ENCODE measurements around the gene ZMYM4.
A peak's percentile ranks its signal among the peaks of the same experiment; 100 is the strongest.
"Not testable (repeated sequence)": the region's sequence is repeated elsewhere in the genome, so short reads cannot be mapped to it uniquely, and the experiment has no call there.

ZMYM4 gene

GRCh38 chr1:35331618-35332017, 63.1 kb downstream of the ZMYM4 start:
- H3K36me3 ChIP-seq (ENCODE audit: control insufficient read depth, insufficient read depth, low read length): peaks cover 16% of the 10 kb centered on the region
- not testable (repeated sequence) for H3K27ac ChIP-seq (ENCODE audit: low read depth, low read length); H3K9ac ChIP-seq (ENCODE audit: low read length); H3K27me3 ChIP-seq (ENCODE audit: control insufficient read depth, insufficient read depth, low read length); H3K4me3 ChIP-seq (ENCODE audit: low read depth, low read length); H3K4me1 ChIP-seq (ENCODE audit: control insufficient read depth, insufficient read depth, low read length); H3K9me3 ChIP-seq (ENCODE audit: control insufficient read depth, insufficient read depth, low read depth, low read length)

GRCh38 chr1:35334485-35334884, 66.0 kb downstream of the ZMYM4 start:
- H3K27me3 ChIP-seq (ENCODE audit: control insufficient read depth, insufficient read depth, low read length): no peaks in the 10 kb centered on the region
- peaks cover 15% of the 10 kb centered on the region for H3K36me3 ChIP-seq (ENCODE audit: control insufficient read depth, insufficient read depth, low read length)
- no peak overlapping the region for H3K27ac ChIP-seq (ENCODE audit: low read depth, low read length)
- H3K9ac ChIP-seq (ENCODE audit: low read length): no peak overlapping the region
- H3K4me1 ChIP-seq (ENCODE audit: control insufficient read depth, insufficient read depth, low read length): no peaks in the 10 kb centered on the region
- no peaks in the 10 kb centered on the region for H3K9me3 ChIP-seq (ENCODE audit: control insufficient read depth, insufficient read depth, low read depth, low read length)
- H3K4me3 ChIP-seq (ENCODE audit: low read depth, low read length): no peak overlapping the region

- H3K9me3 ChIP-seq (ENCODE audit: control insufficient read depth, insufficient read depth, low read depth, low read length): no peaks in the 10 kb centered on the region
- H3K4me3 ChIP-seq (ENCODE audit: low read depth, low read length): no peak overlapping the region
- H3K9ac ChIP-seq (ENCODE audit: low read length): no peak overlapping the region
- no peak overlapping the region for H3K27ac ChIP-seq (ENCODE audit: low read depth, low read length)
- H3K27me3 ChIP-seq (ENCODE audit: control insufficient read depth, insufficient read depth, low read length): no peaks in the 10 kb centered on the region
- peaks cover 10% of the 10 kb centered on the region for H3K36me3 ChIP-seq (ENCODE audit: control insufficient read depth, insufficient read depth, low read length)
- H3K4me1 ChIP-seq (ENCODE audit: control insufficient read depth, insufficient read depth, low read length): no peaks in the 10 kb centered on the region
Measured at GRCh38 chr1:35340519-35340918, 72.0 kb downstream of the ZMYM4 start.

GRCh38 chr1:35345439-35345981, 77.0 kb downstream of the ZMYM4 start:
- Histone ChIP-seq H3K27ac (ENCODE audit: low read depth, low read length) (no peak overlapping the region), H3K4me3 (ENCODE audit: low read depth, low read length) (no peak overlapping the region), H3K27me3 (ENCODE audit: control insufficient read depth, insufficient read depth, low read length) (no peaks in the 10 kb centered on the region), H3K4me1 (ENCODE audit: control insufficient read depth, insufficient read depth, low read length) (no peaks in the 10 kb centered on the region), H3K9ac (ENCODE audit: low read length) (no peak overlapping the region), H3K9me3 (ENCODE audit: control insufficient read depth, insufficient read depth, low read depth, low read length) (no peaks in the 10 kb centered on the region), H3K36me3 (ENCODE audit: control insufficient read depth, insufficient read depth, low read length) (no peaks in the 10 kb centered on the region)

GRCh38 chr1:35350872-35351271, 82.4 kb downstream of the ZMYM4 start:
- Histone ChIP-seq H3K9me3 (ENCODE audit: control insufficient read depth, insufficient read depth, low read depth, low read length) (no peaks in the 10 kb centered on the region), H3K36me3 (ENCODE audit: control insufficient read depth, insufficient read depth, low read length) (0 out of 2 replicates have a peak, but pooled peaks cover 3% of the 10 kb centered on the region), H3K27ac (ENCODE audit: low read depth, low read length) (no peak overlapping the region), H3K4me3 (ENCODE audit: low read depth, low read length) (no peak overlapping the region), H3K4me1 (ENCODE audit: control insufficient read depth, insufficient read depth, low read length) (no peaks in the 10 kb centered on the region), H3K9ac (ENCODE audit: low read length) (no peak overlapping the region), H3K27me3 (ENCODE audit: control insufficient read depth, insufficient read depth, low read length) (no peaks in the 10 kb centered on the region)

GRCh38 chr1:35359995-35360394, 91.5 kb downstream of the ZMYM4 start:
- Histone ChIP-seq H3K4me3 (ENCODE audit: low read depth, low read length) (no peak overlapping the region), H3K9me3 (ENCODE audit: control insufficient read depth, insufficient read depth, low read depth, low read length) (no peaks in the 10 kb centered on the region), H3K4me1 (ENCODE audit: control insufficient read depth, insufficient read depth, low read length) (peaks cover 22% of the 10 kb centered on the region; the same call in 1 of the 2 replicates), H3K27ac (ENCODE audit: low read depth, low read length) (no peak overlapping the region), H3K36me3 (ENCODE audit: control insufficient read depth, insufficient read depth, low read length) (peaks cover 18% of the 10 kb centered on the region), H3K27me3 (ENCODE audit: control insufficient read depth, insufficient read depth, low read length) (no peaks in the 10 kb centered on the region), H3K9ac (ENCODE audit: low read length) (no peak overlapping the region)

GRCh38 chr1:35361638-35362037, 93.1 kb downstream of the ZMYM4 start:
- Histone ChIP-seq H3K36me3 (ENCODE audit: control insufficient read depth, insufficient read depth, low read length) (peaks cover 18% of the 10 kb centered on the region), H3K27ac (ENCODE audit: low read depth, low read length) (peak overlapping the region; percentile 82)

GRCh38 chr1:35364741-35365140, 96.2 kb downstream of the ZMYM4 start:
- Histone ChIP-seq H3K4me3 (ENCODE audit: low read depth, low read length) (no peak overlapping the region), H3K9me3 (ENCODE audit: control insufficient read depth, insufficient read depth, low read depth, low read length) (no peaks in the 10 kb centered on the region), H3K36me3 (ENCODE audit: control insufficient read depth, insufficient read depth, low read length) (peaks cover 21% of the 10 kb centered on the region), H3K4me1 (ENCODE audit: control insufficient read depth, insufficient read depth, low read length) (peaks cover 22% of the 10 kb centered on the region; the same call in 1 of the 2 replicates), H3K27me3 (ENCODE audit: control insufficient read depth, insufficient read depth, low read length) (no peaks in the 10 kb centered on the region), H3K9ac (ENCODE audit: low read length) (no peak overlapping the region), H3K27ac (ENCODE audit: low read depth, low read length) (no peak overlapping the region)

More at GRCh38 chr1:35361638-35362037, 93.1 kb downstream of the ZMYM4 start:
- Histone ChIP-seq H3K9me3 (ENCODE audit: control insufficient read depth, insufficient read depth, low read depth, low read length) (no peaks in the 10 kb centered on the region), H3K4me1 (ENCODE audit: control insufficient read depth, insufficient read depth, low read length) (peaks cover 22% of the 10 kb centered on the region; the same call in 1 of the 2 replicates), H3K27me3 (ENCODE audit: control insufficient read depth, insufficient read depth, low read length) (no peaks in the 10 kb centered on the region), H3K4me3 (ENCODE audit: low read depth, low read length) (no peak overlapping the region), H3K9ac (ENCODE audit: low read length) (no peak overlapping the region)

- Histone ChIP-seq H3K27me3 (ENCODE audit: control insufficient read depth, insufficient read depth, low read length) (no peaks in the 10 kb centered on the region), H3K27ac (ENCODE audit: low read depth, low read length) (no peak overlapping the region), H3K4me3 (ENCODE audit: low read depth, low read length) (no peak overlapping the region), H3K9ac (ENCODE audit: low read length) (no peak overlapping the region), H3K4me1 (ENCODE audit: control insufficient read depth, insufficient read depth, low read length) (no peaks in the 10 kb centered on the region), H3K9me3 (ENCODE audit: control insufficient read depth, insufficient read depth, low read depth, low read length) (no peaks in the 10 kb centered on the region), H3K36me3 (ENCODE audit: control insufficient read depth, insufficient read depth, low read length) (peaks cover 22% of the 10 kb centered on the region)
Measured at GRCh38 chr1:35367914-35368313, 99.4 kb downstream of the ZMYM4 start.

- H3K4me1 ChIP-seq (ENCODE audit: control insufficient read depth, insufficient read depth, low read length): no peaks in the 10 kb centered on the region
Measured at GRCh38 chr1:35369922-35370671, 101.6 kb downstream of the ZMYM4 start.

GRCh38 chr1:35371506-35371905, 103.0 kb downstream of the ZMYM4 start:
- Histone ChIP-seq H3K9me3 (ENCODE audit: control insufficient read depth, insufficient read depth, low read depth, low read length) (no peaks in the 10 kb centered on the region), H3K9ac (ENCODE audit: low read length) (no peak overlapping the region), H3K27me3 (ENCODE audit: control insufficient read depth, insufficient read depth, low read length) (no peaks in the 10 kb centered on the region), H3K27ac (ENCODE audit: low read depth, low read length) (no peak overlapping the region), H3K36me3 (ENCODE audit: control insufficient read depth, insufficient read depth, low read length) (peaks cover 18% of the 10 kb centered on the region), H3K4me1 (ENCODE audit: control insufficient read depth, insufficient read depth, low read length) (no peaks in the 10 kb centered on the region), H3K4me3 (ENCODE audit: low read depth, low read length) (no peak overlapping the region)

More at GRCh38 chr1:35369922-35370671, 101.6 kb downstream of the ZMYM4 start:
- Histone ChIP-seq H3K27me3 (ENCODE audit: control insufficient read depth, insufficient read depth, low read length) (no peaks in the 10 kb centered on the region), H3K9me3 (ENCODE audit: control insufficient read depth, insufficient read depth, low read depth, low read length) (no peaks in the 10 kb centered on the region), H3K27ac (ENCODE audit: low read depth, low read length) (no peak overlapping the region), H3K9ac (ENCODE audit: low read length) (no peak overlapping the region), H3K4me3 (ENCODE audit: low read depth, low read length) (no peak overlapping the region), H3K36me3 (ENCODE audit: control insufficient read depth, insufficient read depth, low read length) (peaks cover 10% of the 10 kb centered on the region)
